SU-DHL-6 (cell line): Measurements from ENCODE around the gene EPAS1.

ENCODE experiments used
- CTCF ChIP-seq: fragments of 200-600 bp; sonication (generic); IDR thresholded peaks from one replicate; pipeline ENCODE4 v1.5.1; 2017; ENCODE audit warnings: antibody characterized with exemption, mild to moderate bottlenecking, low read length, moderate library complexity; ENCODE audit not compliant: insufficient read depth, poor library complexity, severe bottlenecking
- EZH2phosphoT487 ChIP-seq: fragments of 200-600 bp; sonication (generic), shearing (Covaris generic); conservative IDR thresholded peaks from 2 replicates; pipeline ENCODE4 v1.6.1; 2018; ENCODE audit warnings: mild to moderate bottlenecking, antibody characterized with exemption, low read length, moderate library complexity, mixed read lengths

GRCh38 chr2:46352621-46353020 is 55.4 kb downstream of the EPAS1 start:
- TF ChIP-seq CTCF (no peak), EZH2phosphoT487 (no peak)
